IMR-90 (cell line): ENCODE measurements around the gene DNM3.

Experiments
- BHLHE40 ChIP-seq: fragments of 150-350 bp; IDR thresholded peaks from 2 replicates; pipeline ENCODE4 v1.6.1; 2016; ENCODE audit warnings: mild to moderate bottlenecking, low read depth, low read length
- TF ChIP-seq, protein P1 (sequence below): conservative IDR thresholded peaks from 2 replicates; pipeline ENCODE4 v1.5.1; 2012; ENCODE audit warnings: mild to moderate bottlenecking, low read depth, low read length, improper control_type of control experiment

GRCh38 chr1:172068334-172068733 lies 227.0 kb downstream of the DNM3 start:
- TF ChIP-seq, protein P1, sequence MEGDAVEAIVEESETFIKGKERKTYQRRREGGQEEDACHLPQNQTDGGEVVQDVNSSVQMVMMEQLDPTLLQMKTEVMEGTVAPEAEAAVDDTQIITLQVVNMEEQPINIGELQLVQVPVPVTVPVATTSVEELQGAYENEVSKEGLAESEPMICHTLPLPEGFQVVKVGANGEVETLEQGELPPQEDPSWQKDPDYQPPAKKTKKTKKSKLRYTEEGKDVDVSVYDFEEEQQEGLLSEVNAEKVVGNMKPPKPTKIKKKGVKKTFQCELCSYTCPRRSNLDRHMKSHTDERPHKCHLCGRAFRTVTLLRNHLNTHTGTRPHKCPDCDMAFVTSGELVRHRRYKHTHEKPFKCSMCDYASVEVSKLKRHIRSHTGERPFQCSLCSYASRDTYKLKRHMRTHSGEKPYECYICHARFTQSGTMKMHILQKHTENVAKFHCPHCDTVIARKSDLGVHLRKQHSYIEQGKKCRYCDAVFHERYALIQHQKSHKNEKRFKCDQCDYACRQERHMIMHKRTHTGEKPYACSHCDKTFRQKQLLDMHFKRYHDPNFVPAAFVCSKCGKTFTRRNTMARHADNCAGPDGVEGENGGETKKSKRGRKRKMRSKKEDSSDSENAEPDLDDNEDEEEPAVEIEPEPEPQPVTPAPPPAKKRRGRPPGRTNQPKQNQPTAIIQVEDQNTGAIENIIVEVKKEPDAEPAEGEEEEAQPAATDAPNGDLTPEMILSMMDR = no peak
- TF ChIP-seq BHLHE40 = no peak
